SW480 (cell line): ENCODE measurements around the gene TMEM254.
"Not testable (repeated sequence)": the region's sequence is repeated elsewhere in the genome, so short reads cannot be mapped to it uniquely, and the experiment has no call there.

Experiments
- DNase-seq: peaks from one replicate; pipeline ENCODE4 v3.0.0-alpha.2; 2016; ENCODE audit warnings: low spot score

The TMEM254 gene

DNA sequence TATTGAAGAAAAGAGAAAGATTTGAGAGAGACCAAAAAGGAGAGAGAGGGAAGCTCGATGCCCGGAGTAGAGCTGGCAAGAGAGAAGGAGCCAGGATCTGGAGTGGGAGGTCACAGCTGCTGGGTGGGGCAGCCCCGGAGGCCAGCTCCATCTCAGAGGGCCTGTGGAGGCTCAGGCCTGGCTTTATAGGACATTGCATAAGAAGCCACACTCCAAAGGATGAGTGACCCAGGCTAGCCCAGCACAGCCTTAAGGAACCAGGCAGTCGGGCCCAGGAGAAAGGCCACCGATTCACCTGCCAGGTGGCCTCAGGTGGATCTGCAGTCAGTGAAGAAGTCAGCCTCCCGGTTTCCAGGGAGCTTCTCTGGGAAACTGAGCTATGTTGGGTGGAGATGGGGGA lies 54.7 kb downstream of the TMEM254 start:
- no peak for DNase-seq

DNA sequence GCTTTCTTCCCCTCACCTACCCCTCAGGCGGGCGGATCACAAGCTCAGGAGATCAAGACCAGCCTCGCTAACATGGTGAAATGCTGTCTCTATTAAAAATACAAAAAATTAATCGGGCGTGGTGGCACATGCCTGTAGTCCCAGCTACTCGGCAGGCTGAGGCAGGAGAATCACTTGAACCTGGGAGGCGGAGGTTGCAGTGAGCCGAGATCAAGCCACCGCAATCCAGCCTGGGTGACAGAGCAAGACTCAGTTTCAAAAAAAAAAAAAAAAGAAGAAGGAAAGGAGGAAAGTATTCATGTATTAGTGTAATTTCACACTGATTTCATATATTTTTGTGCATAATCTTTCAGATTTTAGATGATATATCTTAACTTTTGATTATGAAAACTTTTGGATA lies 55.2 kb downstream of the TMEM254 start:
- DNase-seq = not testable (repeated sequence)

- no peak for DNase-seq
Measured at GRCh38 chr10:80136134-80136571, 57.7 kb downstream of the TMEM254 start.

DNA sequence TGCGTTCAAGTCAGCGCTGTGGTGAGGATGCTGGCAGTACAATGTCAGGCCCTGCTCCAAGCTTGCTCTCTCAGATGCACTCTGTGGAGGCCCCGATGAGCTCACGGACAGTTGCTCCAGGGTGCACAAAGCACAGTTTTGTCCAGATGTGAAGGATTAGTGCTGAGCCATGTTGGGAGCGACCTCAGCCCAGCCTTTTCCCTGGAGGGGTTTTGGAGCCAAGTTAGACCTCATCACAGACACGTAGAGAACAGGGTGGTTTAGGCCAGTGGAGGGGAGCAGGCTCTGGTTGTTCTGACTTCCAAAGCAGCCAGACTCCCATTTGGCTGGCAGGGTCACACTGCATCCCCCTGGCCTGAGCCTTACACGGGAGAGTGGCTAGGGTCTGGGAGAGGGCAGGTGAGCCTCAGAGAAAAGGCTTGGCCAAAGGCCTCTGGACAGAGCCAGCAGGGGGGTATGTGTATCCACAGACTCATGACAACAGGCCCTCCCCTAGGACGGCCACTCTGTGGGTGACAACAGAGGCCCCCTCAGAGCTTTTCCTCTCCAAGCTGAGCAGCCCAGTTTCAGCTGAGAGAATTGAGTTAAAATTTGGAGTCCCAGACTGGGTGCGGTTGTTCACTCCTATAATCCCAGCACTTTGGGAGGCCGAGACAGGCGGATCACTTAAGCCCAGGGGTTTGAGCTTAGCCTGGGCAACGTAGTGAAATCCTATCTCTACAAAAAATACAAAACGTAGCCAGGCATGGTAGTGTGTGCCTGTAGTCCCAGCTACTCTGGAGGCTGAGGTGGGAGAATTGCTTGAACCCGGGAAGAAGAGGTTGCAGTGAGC lies 58.8 kb downstream of the TMEM254 start:
- no peak for DNase-seq

DNA sequence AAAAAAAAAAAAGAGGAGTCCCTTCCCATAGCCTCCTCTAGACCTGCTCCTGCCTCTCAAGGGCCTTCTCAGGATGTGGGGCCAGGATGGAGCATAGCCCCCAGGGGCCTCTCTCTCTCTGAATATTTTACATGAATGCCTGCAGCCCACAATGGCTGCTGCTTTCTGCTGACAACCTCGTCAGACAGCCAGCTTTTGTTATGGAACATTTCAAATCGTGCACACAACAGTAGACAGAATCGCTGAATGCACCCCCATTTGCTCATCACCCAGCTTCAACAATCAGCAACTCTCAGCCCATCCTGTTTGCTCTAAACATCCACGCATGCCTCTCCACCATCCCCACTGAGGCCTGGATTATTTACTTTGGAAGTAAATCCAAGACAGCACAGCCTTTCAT lies 59.5 kb downstream of the TMEM254 start:
- DNase-seq = no peak

DNA sequence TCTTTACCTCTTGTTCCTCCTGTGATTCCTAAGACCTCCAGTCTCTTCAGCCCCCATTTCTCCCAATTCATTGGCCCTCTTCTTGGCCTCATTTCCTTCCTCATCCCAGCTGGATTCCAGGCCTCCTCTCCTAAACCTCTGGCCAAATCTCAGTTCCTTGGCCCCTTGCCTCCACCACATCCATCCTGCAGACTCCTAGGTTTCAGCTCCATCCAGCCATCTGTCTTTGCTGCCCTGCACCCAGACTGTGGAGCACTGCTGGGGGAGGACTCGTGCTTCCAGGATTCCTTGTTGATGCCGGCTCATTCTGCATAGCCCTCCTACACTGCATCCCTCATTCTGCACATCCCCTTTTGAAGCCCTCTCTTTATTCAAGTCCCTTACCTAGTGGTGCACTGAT lies 60.8 kb downstream of the TMEM254 start:
- no peak for DNase-seq

GRCh38 chr10:80140251-80140650 lies 61.8 kb downstream of the TMEM254 start:
- DNase-seq = no peak

DNA sequence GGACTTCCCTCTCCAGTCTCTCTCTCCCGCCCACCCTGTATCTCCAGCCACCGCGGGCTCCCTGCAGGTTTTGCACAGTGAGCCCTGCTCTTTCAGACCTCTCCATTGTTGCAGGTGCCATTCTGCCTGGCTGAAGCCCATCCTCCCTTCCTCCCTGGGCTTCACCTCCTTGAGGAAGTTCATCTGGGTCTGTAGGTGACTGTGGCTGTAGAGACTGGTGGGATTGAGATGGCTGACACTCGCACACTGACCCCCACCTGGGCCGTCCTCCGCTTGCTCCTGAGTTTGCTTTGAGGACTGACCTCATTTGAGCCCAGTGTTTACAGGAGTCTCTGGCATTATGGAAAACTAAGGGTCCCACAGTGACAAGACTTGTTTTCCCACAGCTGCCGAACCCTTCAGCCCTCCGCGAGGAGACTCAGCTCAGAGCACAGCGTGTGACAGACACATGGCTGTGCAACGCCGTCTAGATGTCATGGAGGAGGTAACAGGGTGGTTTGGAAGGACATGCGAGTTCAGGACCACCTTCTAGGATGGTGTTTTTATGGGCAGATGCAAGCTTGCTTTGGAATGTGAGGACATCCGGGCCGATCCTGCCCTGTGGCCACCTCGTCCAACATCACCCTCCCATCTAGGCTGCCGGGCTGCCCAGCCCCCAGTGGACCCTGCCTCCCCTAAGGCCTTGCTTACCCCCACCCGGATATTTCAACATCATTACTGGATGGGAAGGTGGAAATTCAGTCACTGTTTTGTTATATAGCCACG lies 63.4 kb downstream of the TMEM254 start:
- no peak for DNase-seq
